IMR-90 (cell line): Measurements from ENCODE around the gene PXK. TPM values are rescaled to one million over a fixed set of nuclear protein-coding genes. Genes with fewer than 3 reads are reported as not detected.
A peak's percentile ranks its signal among the peaks of the same experiment; 100 is the strongest.

Experiments used
- ATAC-seq: fragments of 200-7000 bp; cut with Tn5 transposase; 2 replicates; pipeline ENCODE4 v1.9.1; 2020; ENCODE audit warnings: low read depth, mild to moderate bottlenecking, moderate library complexity
- BruUV-seq: library from RNA; stranded (reverse); fragments of 400-500 nt; replicated peaks from 2 replicates; lab custom pipeline; 2021; lab: Mats Ljungman, UMichigan
- CTCF ChIA-PET: fragments of 300-600 bp; formaldehyde crosslinking; extraction: SDS; loops from one replicate; lab custom pipeline; 2021; ENCODE audit warnings: antibody characterized with exemption; lab: Yijun Ruan, JAX
- POLR2A ChIA-PET: fragments of 300-600 bp; sonication (Branson Sonifier 250); formaldehyde crosslinking; loops from one replicate; lab custom pipeline; 2022; ENCODE audit warnings: antibody characterized with exemption; ENCODE audit not compliant: unreplicated experiment; lab: Charles Lee
- DNase-seq: peaks from one replicate; pipeline ENCODE4 v3.0.0; 2013
- H2AFZ ChIP-seq: replicated peaks from 2 replicates; pipeline ENCODE3; 2013; ENCODE audit warnings: low read length, mild to moderate bottlenecking; ENCODE audit not compliant: poor library complexity
- H2AK5ac ChIP-seq: 2 replicates; pipeline ENCODE4 v1.6.1; 2013; ENCODE audit warnings: low read depth, low read length, inconsistent platforms
- H2AK9ac ChIP-seq: replicated peaks from 2 replicates; pipeline ENCODE3; 2013; ENCODE audit warnings: mild to moderate bottlenecking, low read depth, low read length, moderate library complexity; ENCODE audit not compliant: poor library complexity
- H2BK120ac ChIP-seq: 2 replicates; pipeline ENCODE4 v1.6.1; 2013; ENCODE audit warnings: low read depth, low read length, inconsistent platforms
- H2BK15ac ChIP-seq: 3 replicates; pipeline ENCODE4 v1.6.1; 2013; ENCODE audit warnings: low read depth, low read length, inconsistent platforms
- H2BK20ac ChIP-seq: 2 replicates; pipeline ENCODE4 v1.6.1; 2013; ENCODE audit warnings: low read depth, mild to moderate bottlenecking, inconsistent platforms, low read length, moderate library complexity
- H2BK5ac ChIP-seq: 2 replicates; pipeline ENCODE4 v1.6.1; 2013; ENCODE audit warnings: mild to moderate bottlenecking, low read depth, low read length, inconsistent platforms; ENCODE audit not compliant: poor library complexity, severe bottlenecking
- H3K14ac ChIP-seq: replicated peaks from 2 replicates; pipeline ENCODE4 v1.6.1; 2013; ENCODE audit warnings: low read depth, low read length, inconsistent platforms
- H3K18ac ChIP-seq: 2 replicates; pipeline ENCODE4 v1.6.1; 2013; ENCODE audit warnings: low read depth, low read length, control low read depth
- H3K23ac ChIP-seq: 2 replicates; pipeline ENCODE4 v1.6.1; 2013; ENCODE audit warnings: low read depth, low read length, inconsistent platforms
- H3K27ac ChIP-seq: 2 replicates; pipeline ENCODE4 v1.5.1; 2013; ENCODE audit warnings: mild to moderate bottlenecking, control low read depth, low read length; ENCODE audit not compliant: insufficient read depth
- H3K27me3 ChIP-seq: 2 replicates; pipeline ENCODE4 v1.6.1; 2013; ENCODE audit warnings: low read length; ENCODE audit not compliant: control insufficient read depth, insufficient read depth
- H3K36me3 ChIP-seq: 2 replicates; pipeline ENCODE4 v1.6.1; 2013; ENCODE audit warnings: low read length, mixed read lengths; ENCODE audit not compliant: control insufficient read depth, insufficient read depth
- H3K4ac ChIP-seq: 2 replicates; pipeline ENCODE4 v1.6.1; 2013; ENCODE audit warnings: low read depth, low read length, inconsistent platforms
- H3K4me1 ChIP-seq: 2 replicates; pipeline ENCODE4 v1.6.1; 2013; ENCODE audit warnings: low read length, mixed read lengths; ENCODE audit not compliant: control insufficient read depth, insufficient read depth
- H3K4me2 ChIP-seq: 2 replicates; pipeline ENCODE4 v1.6.1; 2013; ENCODE audit warnings: low read depth, mild to moderate bottlenecking, control low read depth, low read length, moderate library complexity
- H3K4me3 ChIP-seq: 2 replicates; pipeline ENCODE4 v1.5.1; 2013; ENCODE audit warnings: low read depth, mild to moderate bottlenecking, control low read depth, low read length, moderate library complexity; ENCODE audit not compliant: insufficient read depth
- H3K56ac ChIP-seq: 2 replicates; pipeline ENCODE4 v1.6.1; 2013; ENCODE audit warnings: low read length, inconsistent platforms; ENCODE audit not compliant: insufficient read depth; ENCODE audit errors: extremely low read depth
- H3K79me1 ChIP-seq, 2 experiments: 2 replicates each; pipeline ENCODE4 v1.6.1; 2013; ENCODE audit warnings: low read length in 2 of 2, inconsistent platforms in 1 of 2, low read depth in 1 of 2
- H3K9ac ChIP-seq: 2 replicates; pipeline ENCODE4 v1.6.1; 2013; ENCODE audit warnings: low read depth, low read length, control low read depth
- H3K9me1 ChIP-seq: 2 replicates; pipeline ENCODE4 v1.6.1; 2013; ENCODE audit warnings: low read length, inconsistent platforms; ENCODE audit not compliant: insufficient read depth
- H3K9me3 ChIP-seq: 2 replicates; pipeline ENCODE4 v1.6.1; 2013; ENCODE audit warnings: low read length; ENCODE audit not compliant: control insufficient read depth, insufficient read depth
- H4K20me1 ChIP-seq: 2 replicates; pipeline ENCODE4 v1.6.1; 2013; ENCODE audit warnings: low read length, inconsistent platforms; ENCODE audit not compliant: insufficient read depth
- H4K5ac ChIP-seq: 2 replicates; pipeline ENCODE4 v1.6.1; 2013; ENCODE audit warnings: mild to moderate bottlenecking, low read depth, low read length, control low read depth
- H4K8ac ChIP-seq, 2 experiments: 2 replicates each; pipeline ENCODE4 v1.6.1; 2013; ENCODE audit warnings: low read depth in 2 of 2, low read length in 2 of 2, control low read depth in 1 of 2, inconsistent platforms in 1 of 2
- H4K91ac ChIP-seq: 2 replicates; pipeline ENCODE4 v1.6.1; 2013; ENCODE audit warnings: low read depth, low read length, inconsistent platforms; ENCODE audit not compliant: insufficient read depth
- BHLHE40 ChIP-seq: fragments of 150-350 bp; IDR thresholded peaks from 2 replicates; pipeline ENCODE4 v1.6.1; 2016; ENCODE audit warnings: mild to moderate bottlenecking, low read depth, low read length
- CEBPB ChIP-seq: IDR thresholded peaks from 2 replicates; pipeline ENCODE4 v1.6.1; 2012; ENCODE audit warnings: low read depth, low read length, improper control_type of control experiment
- CHD1 ChIP-seq: IDR thresholded peaks from 2 replicates; pipeline ENCODE4 v1.6.1; 2012; ENCODE audit warnings: low read depth, low read length, improper control_type of control experiment
- CTCF ChIP-seq: conservative IDR thresholded peaks from 2 replicates; pipeline ENCODE4 v1.5.1; 2012; ENCODE audit warnings: mild to moderate bottlenecking, low read depth, low read length, improper control_type of control experiment
- ELK1 ChIP-seq: fragments of 150-350 bp; IDR thresholded peaks from 2 replicates; pipeline ENCODE4 v1.6.1; 2016; ENCODE audit warnings: low read depth, mild to moderate bottlenecking, low read length, moderate library complexity, borderline replicate concordance
- FOS ChIP-seq: fragments of 150-350 bp; IDR thresholded peaks from 2 replicates; pipeline ENCODE4 v1.6.1; 2016; ENCODE audit warnings: low read depth, low read length
- MAFK ChIP-seq: IDR thresholded peaks from 2 replicates; pipeline ENCODE4 v1.6.1; 2012; ENCODE audit warnings: low read depth, low read length, improper control_type of control experiment
- MAZ ChIP-seq: IDR thresholded peaks from 2 replicates; pipeline ENCODE4 v1.6.1; 2012; ENCODE audit warnings: low read depth, mild to moderate bottlenecking, low read length, improper control_type of control experiment, moderate library complexity, borderline replicate concordance
- MXI1 ChIP-seq: IDR thresholded peaks from 2 replicates; pipeline ENCODE4 v1.6.1; 2012; ENCODE audit warnings: low read depth, mild to moderate bottlenecking, low read length, moderate library complexity, borderline replicate concordance
- NFE2L2 ChIP-seq: fragments of 150-350 bp; IDR thresholded peaks from 2 replicates; pipeline ENCODE4 v1.6.1; 2016; ENCODE audit warnings: low read depth, mild to moderate bottlenecking, low read length
- POLR2A ChIP-seq: IDR thresholded peaks from 2 replicates; pipeline ENCODE4 v1.6.1; 2012; ENCODE audit warnings: mild to moderate bottlenecking, low read depth, low read length
- RAD21 ChIP-seq: IDR thresholded peaks from 2 replicates; pipeline ENCODE4 v1.6.1; 2012; ENCODE audit warnings: low read length, improper control_type of control experiment
- RCOR1 ChIP-seq: IDR thresholded peaks from 2 replicates; pipeline ENCODE4 v1.6.1; 2012; ENCODE audit warnings: mild to moderate bottlenecking, low read length, improper control_type of control experiment; ENCODE audit not compliant: insufficient replicate concordance
- RFX5 ChIP-seq: IDR thresholded peaks from 2 replicates; pipeline ENCODE4 v1.8.0; 2012; ENCODE audit warnings: low read depth, mild to moderate bottlenecking, low read length, moderate library complexity
- SMC3 ChIP-seq: fragments of 150-350 bp; IDR thresholded peaks from 2 replicates; pipeline ENCODE4 v1.6.1; 2016; ENCODE audit warnings: low read depth, mild to moderate bottlenecking, antibody characterized with exemption, low read length, moderate library complexity
- USF2 ChIP-seq: fragments of 150-350 bp; IDR thresholded peaks from 2 replicates; pipeline ENCODE4 v1.6.1; 2017; ENCODE audit warnings: mild to moderate bottlenecking, antibody characterized with exemption, low read length, low read depth
- WGBS, 2 experiments: methylation state at CpG; one replicate each; pipeline versions ENCODE4 v1.1.5 to v1.1.7; 2013; ENCODE audit warnings: missing lambda C conversion rate in 2 of 2; ENCODE audit not compliant: insufficient read length in 1 of 2; ENCODE audit errors: extremely low coverage in 2 of 2; 5-methylcytosine and 5-hydroxymethylcytosine counted together
- dilution Hi-C: fragments of 300-500 bp; cut with HindIII; formaldehyde crosslinking; loops from one replicate; pipeline ENCODE4 v1.14.3; 2018; ENCODE audit warnings: low sequenced_read_pairs; ENCODE audit not compliant: unreplicated experiment
- in situ Hi-C: fragments of 300-500 bp; cut with MboI; formaldehyde crosslinking; loops from 3 replicates; pipeline ENCODE4 v1.14.3; 2019; ENCODE audit warnings: low sequenced_read_pairs, inconsistent platforms, mixed read lengths
- intact Hi-C: fragments of 100-400 bp; cut with micrococcal nuclease; formaldehyde crosslinking; loops from 2 replicates; pipeline ENCODE4 v1.10.0; 2022
- polyA plus RNA-seq, 3 experiments: library from polyadenylated mRNA; depleted of rRNA; stranded (reverse); fragments of >200 nt; gene quantifications; 2 replicates each; pipeline ENCODE4 v1.2.3, GENCODE V29; 2012; ENCODE audit warnings: low replicate concordance in 1 of 3
- total RNA-seq: library from RNA; depleted of rRNA; stranded (reverse); fragments of >200 nt; gene quantifications from 2 replicates; pipeline ENCODE4 v1.2.3, GENCODE V29; 2012

The PXK gene
- total and polyA plus RNA-seq, 2 of the 4 experiments (the other 2 are of a cell fraction), result 14.3 to 17.7 TPM

DNA sequence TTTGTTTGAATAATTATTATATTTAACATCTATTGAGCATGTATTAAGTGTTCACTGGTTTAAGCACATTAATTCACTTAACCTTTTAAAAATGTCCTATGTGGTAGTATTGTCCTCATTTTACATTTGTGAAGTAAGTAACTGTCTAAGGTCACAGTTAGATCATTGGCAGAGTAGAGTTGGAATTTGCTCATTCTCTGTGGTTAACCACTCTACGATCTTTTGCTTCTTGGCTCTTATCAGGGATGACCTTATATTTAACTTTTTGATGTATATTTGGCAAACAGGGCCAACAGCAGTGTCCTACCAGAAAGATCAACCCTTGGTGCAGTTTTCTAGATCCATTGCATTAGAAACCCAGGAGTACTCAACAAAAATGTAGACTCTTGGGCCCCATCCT, 34.0 kb downstream of the PXK start:
- DNase-seq (peak; percentile 34), ATAC-seq (peak; percentile 49; the same call in 1 of the 2 replicates)
- Histone ChIP-seq H3K27me3 (no peaks in the 10 kb centered on the region), H2AFZ (no peak overlapping the region), H2AK9ac (no peak overlapping the region), H2BK5ac (no peak overlapping the region), H3K4ac (no peak overlapping the region), H3K9me1 (peaks cover 6% of the 10 kb centered on the region; the same call in 1 of the 2 replicates), H3K14ac (no peak overlapping the region), H3K18ac (no peak overlapping the region), H4K5ac (no peak overlapping the region), H3K23ac (no peak overlapping the region; the same call in 1 of the 2 replicates), H3K4me2 (no peak overlapping the region), H3K27ac (no peak overlapping the region), H2BK15ac (no peak overlapping the region), H3K4me1 (no peaks in the 10 kb centered on the region), H4K8ac (no peak overlapping the region), H4K91ac (no peak overlapping the region), H3K56ac (no peak overlapping the region), H3K79me1 (peaks cover 19 to 32% of the 10 kb centered on the region in 2 experiments), H2BK20ac (no peak overlapping the region), H3K9ac (no peak overlapping the region), H2AK5ac (no peak overlapping the region), H4K20me1 (peaks cover 13% of the 10 kb centered on the region; the same call in 1 of the 2 replicates), H3K4me3 (no peak overlapping the region), H3K9me3 (no peaks in the 10 kb centered on the region), H3K36me3 (peaks cover 8% of the 10 kb centered on the region; the same call in 1 of the 2 replicates), H2BK120ac (no peak overlapping the region)
- TF ChIP-seq MAZ, result no peak
- TF ChIP-seq SMC3, result no peak
- TF ChIP-seq CEBPB, result no peak
- TF ChIP-seq FOS, result no peak
- TF ChIP-seq BHLHE40, result no peak
- TF ChIP-seq RCOR1, result no peak
- TF ChIP-seq MAFK, result no peak
- TF ChIP-seq ELK1, result no peak
- no peak for TF ChIP-seq USF2
- no peak for TF ChIP-seq CTCF
- TF ChIP-seq RAD21, result no peak
- no peak for TF ChIP-seq RFX5
- TF ChIP-seq POLR2A, result no peak
- TF ChIP-seq MXI1, result no peak
- no peak for TF ChIP-seq CHD1
- TF ChIP-seq NFE2L2, result no peak
- WGBS, 2 experiments, result no CpG with 5 or more reads among the region's 1 CpG
- intact Hi-C loops (no loop called here), dilution Hi-C loops (no loop called here), in situ Hi-C loops (no loop called here)
- ChIA-PET CTCF (no interaction called here), POLR2A (no interaction called here)
- BruUV-seq, result no TSS peak
